Measurements from ENCODE around the gene KIAA1755. TPM values are rescaled to one million over a fixed set of nuclear protein-coding genes. Genes with fewer than 3 reads are reported as not detected.
A peak's percentile ranks its signal among the peaks of the same experiment; 100 is the strongest.

The KIAA1755 gene
- total and polyA plus RNA-seq, 2 of the 4 experiments (the other 2 are of a cell fraction) = 2.5 to 5.1 TPM

GRCh38 chr20:38258545-38259215 lies 1.9 kb downstream of the KIAA1755 start (continued):
- TF ChIP-seq FOS (IDR thresholded peaks at IDR 0.05; ENCODE audit: low read depth, low read length) = no peak

GRCh38 chr20:38256966-38257365 lies 3.6 kb downstream of the KIAA1755 start:
- H3K27ac ChIP-seq (ENCODE audit: insufficient read depth, low read length) = no peak overlapping the region

More at GRCh38 chr20:38256966-38257365, 3.6 kb downstream of the KIAA1755 start:
- H4K91ac ChIP-seq (ENCODE audit: insufficient read depth, low read depth, low read length) = peak overlapping the region; percentile 90
- intact Hi-C loops (cut with micrococcal nuclease) (no loop called here), dilution Hi-C loops (cut with HindIII; ENCODE audit: low sequenced_read_pairs, unreplicated experiment) (no loop called here), in situ Hi-C loops (cut with MboI; ENCODE audit: low sequenced_read_pairs) (no loop called here)
- ChIA-PET CTCF (no interaction called here), POLR2A (ENCODE audit: unreplicated experiment) (no interaction called here)
- no peaks in the 10 kb centered on the region for H3K9me3 ChIP-seq (ENCODE audit: control insufficient read depth, insufficient read depth, low read length)
- H3K14ac ChIP-seq (replicated peaks; ENCODE audit: low read depth, low read length) = peak overlapping the region; percentile 74
- no peak overlapping the region for H2AK9ac ChIP-seq (replicated peaks; ENCODE audit: low read depth, low read length, poor library complexity)
- no TSS peak for BruUV-seq (replicated peaks)
- H4K8ac ChIP-seq (ENCODE audit: low read depth in 2 of 2, low read length in 2 of 2) = peak overlapping the region in 1 of 2 experiments; percentile 35; a peak in 2 of 4 replicates
- H3K9me1 ChIP-seq (ENCODE audit: insufficient read depth, low read length) = peaks cover 15% of the 10 kb centered on the region
- H3K79me1 ChIP-seq (ENCODE audit: low read depth in 1 of 2, low read length in 2 of 2) = peaks cover 3 to 24% of the 10 kb centered on the region in 2 experiments; a peak in 3 of 4 replicates
- peak overlapping the region; percentile 55 for H4K5ac ChIP-seq (ENCODE audit: low read depth, low read length)
- peak overlapping the region; percentile 50 for H3K18ac ChIP-seq (ENCODE audit: low read depth, low read length)
- no peaks in the 10 kb centered on the region for H4K20me1 ChIP-seq (ENCODE audit: insufficient read depth, low read length)
- no peaks in the 10 kb centered on the region for H3K27me3 ChIP-seq (ENCODE audit: control insufficient read depth, insufficient read depth, low read length)
- no peak overlapping the region for H3K9ac ChIP-seq (ENCODE audit: low read depth, low read length)
- TF ChIP-seq POLR2A (IDR thresholded peaks at IDR 0.05; ENCODE audit: low read depth, low read length) (no peak), RAD21 (IDR thresholded peaks at IDR 0.05; ENCODE audit: low read length) (no peak), NFE2L2 (IDR thresholded peaks at IDR 0.05; ENCODE audit: low read depth, low read length) (no peak), MAZ (IDR thresholded peaks at IDR 0.05; ENCODE audit: borderline replicate concordance, low read depth, low read length) (no peak), CHD1 (IDR thresholded peaks at IDR 0.05; ENCODE audit: low read depth, low read length) (no peak), MXI1 (IDR thresholded peaks at IDR 0.05; ENCODE audit: borderline replicate concordance, low read depth, low read length) (no peak), FOS (IDR thresholded peaks at IDR 0.05; ENCODE audit: low read depth, low read length) (no peak), MAFK (IDR thresholded peaks at IDR 0.05; ENCODE audit: low read depth, low read length) (no peak), RFX5 (IDR thresholded peaks at IDR 0.05; ENCODE audit: low read depth, low read length) (no peak), USF2 (IDR thresholded peaks at IDR 0.05; ENCODE audit: low read depth, low read length) (no peak), CTCF (conservative IDR thresholded peaks at IDR 0.05; ENCODE audit: low read depth, low read length) (no peak), SMC3 (IDR thresholded peaks at IDR 0.05; ENCODE audit: low read depth, low read length) (no peak)
- H2AK5ac ChIP-seq (ENCODE audit: low read depth, low read length) = peak overlapping the region; percentile 92
- H3K4me3 ChIP-seq (ENCODE audit: insufficient read depth, low read depth, low read length) = no peak overlapping the region
- no peak overlapping the region for H2AFZ ChIP-seq (replicated peaks; ENCODE audit: low read length, poor library complexity)
- DNase-seq (no peak), ATAC-seq (ENCODE audit: low read depth) (no peak)
- H3K36me3 ChIP-seq (ENCODE audit: control insufficient read depth, insufficient read depth, low read length) = 0 out of 2 replicates have a peak, but pooled peaks cover 2% of the 10 kb centered on the region
- no peak overlapping the region for H3K4me2 ChIP-seq (ENCODE audit: low read depth, low read length)
- H3K4ac ChIP-seq (ENCODE audit: low read depth, low read length) = peak overlapping the region; percentile 88
- 100% methylated on average over 1 of the region's 2 CpGs; no CpG with 5 or more reads in 1 of the 2 experiments for WGBS, 2 experiments (ENCODE audit: extremely low coverage in 2 of 2, insufficient read length in 1 of 2)
- H3K56ac ChIP-seq (ENCODE audit: extremely low read depth, insufficient read depth, low read length) = no peak overlapping the region
- H2BK20ac ChIP-seq (ENCODE audit: low read depth, low read length) = peak overlapping the region; percentile 81
- peak overlapping the region; percentile 38 for H2BK5ac ChIP-seq (ENCODE audit: low read depth, low read length, poor library complexity, severe bottlenecking)
- peak overlapping the region; percentile 85 for H2BK120ac ChIP-seq (ENCODE audit: low read depth, low read length)
- peak overlapping the region; percentile 16; the same call in 1 of the 2 replicates for H3K23ac ChIP-seq (ENCODE audit: low read depth, low read length)
- H2BK15ac ChIP-seq (ENCODE audit: low read depth, low read length) = peak overlapping the region; percentile 79; the same call in 2 of the 3 replicates
- H3K4me1 ChIP-seq (ENCODE audit: control insufficient read depth, insufficient read depth, low read length) = peaks cover 35% of the 10 kb centered on the region

All from IMR-90 (cell line).